Astrocyte of the spinal cord (primary cell): ENCODE results near the gene GJA5.

Experiments
- DNase-seq: peaks from one replicate; pipeline ENCODE4 v3.0.0; 2011; ENCODE audit warnings: low read depth, low spot score
- H3K4me3 ChIP-seq: 2 replicates; pipeline ENCODE4 v1.5.1; 2011; ENCODE audit warnings: low read depth, mild to moderate bottlenecking, low read length, moderate library complexity
- CTCF ChIP-seq: IDR thresholded peaks from 2 replicates; pipeline ENCODE4 v1.5.1; 2012; ENCODE audit warnings: low read depth, mild to moderate bottlenecking, low read length, inconsistent platforms
- in situ Hi-C: cut with HindIII; loops from 2 replicates; pipeline ENCODE4 v1.10.0; 2017; ENCODE audit warnings: low sequenced_read_pairs

The GJA5 gene

GRCh38 chr1:147769106-147769505, 8.7 kb upstream of the GJA5 start:
- no peak overlapping the region for H3K4me3 ChIP-seq
- DNase-seq, result no peak
- in situ Hi-C loops, result no loop called here
- TF ChIP-seq CTCF, result no peak

- DNase-seq, result no peak
- no peak overlapping the region for H3K4me3 ChIP-seq
- TF ChIP-seq CTCF, result no peak
- in situ Hi-C loops, result no loop called here
Measured at GRCh38 chr1:147768582-147768981, 8.2 kb upstream of the GJA5 start.

GRCh38 chr1:147768101-147768500, 7.7 kb upstream of the GJA5 start:
- in situ Hi-C loops, result no loop called here
- no peak for DNase-seq
- H3K4me3 ChIP-seq, result no peak overlapping the region
- TF ChIP-seq CTCF, result no peak

- no peak for DNase-seq
- H3K4me3 ChIP-seq, result no peak overlapping the region
- in situ Hi-C loops, result no loop called here
- TF ChIP-seq CTCF, result no peak
Measured at GRCh38 chr1:147762233-147763024, 2.0 kb upstream of the GJA5 start.

GRCh38 chr1:147758379-147759100, 1.9 kb downstream of the GJA5 start:
- no peak overlapping the region for H3K4me3 ChIP-seq
- no peak for TF ChIP-seq CTCF
- in situ Hi-C loops, result no loop called here
- no peak for DNase-seq

- no peak for TF ChIP-seq CTCF
- in situ Hi-C loops, result no loop called here
- no peak overlapping the region for H3K4me3 ChIP-seq
- no peak for DNase-seq
Measured at GRCh38 chr1:147757015-147757990, 3.1 kb downstream of the GJA5 start.
